Measurements from ENCODE around the gene HECTD4.
"Not testable (repeated sequence)": the region's sequence is repeated elsewhere in the genome, so short reads cannot be mapped to it uniquely, and the experiment has no call there.

DNA sequence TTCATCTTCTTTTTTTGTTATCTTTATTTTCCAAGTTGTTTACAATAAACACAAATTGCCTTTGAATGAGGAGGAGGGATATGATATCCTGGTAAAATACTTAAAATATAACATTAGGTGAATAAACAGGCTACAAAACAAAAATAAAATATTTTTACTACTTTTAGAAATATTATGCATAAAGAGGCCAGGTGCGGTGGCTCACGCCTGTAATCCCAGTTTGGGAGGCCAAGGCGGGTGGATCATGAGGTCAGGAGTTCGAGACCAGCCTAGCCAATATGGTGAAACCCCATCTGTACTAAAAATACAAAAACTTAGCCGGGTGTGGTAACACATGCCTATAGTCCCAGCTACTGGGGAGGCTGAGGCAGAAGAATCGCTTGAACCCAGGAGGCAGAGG lies 33.3 kb downstream of the HECTD4 start:
- TF ChIP-seq, protein P1, sequence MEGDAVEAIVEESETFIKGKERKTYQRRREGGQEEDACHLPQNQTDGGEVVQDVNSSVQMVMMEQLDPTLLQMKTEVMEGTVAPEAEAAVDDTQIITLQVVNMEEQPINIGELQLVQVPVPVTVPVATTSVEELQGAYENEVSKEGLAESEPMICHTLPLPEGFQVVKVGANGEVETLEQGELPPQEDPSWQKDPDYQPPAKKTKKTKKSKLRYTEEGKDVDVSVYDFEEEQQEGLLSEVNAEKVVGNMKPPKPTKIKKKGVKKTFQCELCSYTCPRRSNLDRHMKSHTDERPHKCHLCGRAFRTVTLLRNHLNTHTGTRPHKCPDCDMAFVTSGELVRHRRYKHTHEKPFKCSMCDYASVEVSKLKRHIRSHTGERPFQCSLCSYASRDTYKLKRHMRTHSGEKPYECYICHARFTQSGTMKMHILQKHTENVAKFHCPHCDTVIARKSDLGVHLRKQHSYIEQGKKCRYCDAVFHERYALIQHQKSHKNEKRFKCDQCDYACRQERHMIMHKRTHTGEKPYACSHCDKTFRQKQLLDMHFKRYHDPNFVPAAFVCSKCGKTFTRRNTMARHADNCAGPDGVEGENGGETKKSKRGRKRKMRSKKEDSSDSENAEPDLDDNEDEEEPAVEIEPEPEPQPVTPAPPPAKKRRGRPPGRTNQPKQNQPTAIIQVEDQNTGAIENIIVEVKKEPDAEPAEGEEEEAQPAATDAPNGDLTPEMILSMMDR (conservative IDR thresholded peaks at IDR 0.05; ENCODE audit: low read length): not testable (repeated sequence)
- not testable (repeated sequence) for TF ChIP-seq EZH2phosphoT487 (IDR thresholded peaks at IDR 0.05; ENCODE audit: borderline replicate concordance, low read depth, low read length)
